ENCODE data around the gene TMIGD2. TPM values are rescaled to one million over a fixed set of nuclear protein-coding genes. Genes with fewer than 3 reads are reported as not detected.

The TMIGD2 gene
- total RNA-seq, 1 experiment from 2014 or later: not detected

DNA sequence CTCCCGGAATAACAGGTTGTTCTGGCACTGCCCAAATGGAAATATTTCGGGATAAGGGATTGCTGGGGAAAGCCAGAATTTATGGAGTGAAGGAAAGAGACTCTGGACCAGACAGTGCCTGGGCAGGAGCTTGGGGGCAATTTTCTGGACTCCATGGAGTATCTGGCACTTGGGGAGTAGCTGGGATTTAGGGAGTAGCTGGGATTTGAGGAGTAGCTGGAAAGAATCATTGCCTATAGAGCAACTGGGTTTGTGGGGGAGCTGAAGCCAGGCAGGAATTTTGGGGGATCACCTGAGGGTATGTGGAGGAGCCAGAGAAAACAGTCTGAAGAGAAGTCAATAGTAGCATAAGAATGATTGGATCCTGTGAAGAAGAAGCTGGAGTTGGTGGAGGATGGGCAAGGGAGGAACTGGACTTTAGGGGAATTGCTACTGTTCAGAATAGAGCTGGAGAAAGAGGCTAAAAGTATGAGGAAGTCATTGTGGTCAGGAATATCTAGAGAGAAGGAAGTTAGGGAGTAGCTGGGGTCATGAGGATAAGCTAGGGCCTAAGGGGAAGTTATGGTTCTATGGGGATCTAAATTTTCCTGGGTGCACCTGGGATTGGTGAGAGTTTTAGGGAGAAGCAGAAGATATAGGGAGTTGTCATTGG is 17.0 kb upstream of the TMIGD2 start:
- no TSS peak for BruUV-seq (replicated peaks)

DNA sequence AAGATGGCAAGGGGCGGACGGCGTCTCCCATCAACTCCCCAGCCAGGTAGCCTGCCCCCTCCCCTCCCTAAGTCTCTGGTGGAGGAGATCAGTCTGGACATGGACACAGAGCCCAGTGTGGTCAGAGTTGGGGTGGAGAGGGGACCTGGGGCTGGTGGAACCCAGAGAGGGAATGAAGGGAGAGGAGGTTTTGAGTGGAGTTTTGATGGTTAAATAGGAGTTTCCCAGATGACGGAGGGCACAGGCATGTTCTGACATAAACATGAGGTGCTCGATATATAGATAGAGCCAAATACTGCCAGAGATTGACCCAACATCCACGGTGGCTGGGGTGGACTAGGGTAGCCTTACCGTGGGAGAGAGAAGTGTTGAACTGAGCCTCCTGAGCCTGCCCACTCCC is 16.3 kb upstream of the TMIGD2 start:
- H3K4me3 Mint-ChIP-seq (ENCODE audit: unreplicated experiment): no peak overlapping the region
- no peaks in the 10 kb centered on the region for H3K27me3 Mint-ChIP-seq (ENCODE audit: insufficient read depth, unreplicated experiment)
- H3K27ac Mint-ChIP-seq (ENCODE audit: unreplicated experiment): no peak overlapping the region
- peaks cover 32% of the 10 kb centered on the region for H3K9me3 Mint-ChIP-seq (ENCODE audit: unreplicated experiment)
- no peaks in the 10 kb centered on the region for H3K27me3 ChIP-seq (replicated peaks; ENCODE audit: control insufficient read depth, insufficient read depth, low read length)
- intact Hi-C loops (cut with micrococcal nuclease; ENCODE audit: unreplicated experiment): no loop called here
- H3K4me1 ChIP-seq: no peaks in the 10 kb centered on the region
- ChIA-PET POLR2A (no interaction called here), CTCF (no interaction called here)
- H3K9me3 ChIP-seq: 0 out of 2 replicates have a peak, but pooled peaks cover 6% of the 10 kb centered on the region
- BruUV-seq (replicated peaks): no TSS peak
- H3K36me3 ChIP-seq (ENCODE audit: control insufficient read depth, insufficient read depth, low read length): no peaks in the 10 kb centered on the region
- no peak for DNase-seq
- H3K36me3 Mint-ChIP-seq (ENCODE audit: insufficient read depth, unreplicated experiment): peaks cover 30% of the 10 kb centered on the region
- no peak overlapping the region for H3K4me3 ChIP-seq (ENCODE audit: low read depth, low read length)
- no peaks in the 10 kb centered on the region for H3K4me1 Mint-ChIP-seq (ENCODE audit: low read depth, unreplicated experiment)
- TF ChIP-seq, protein P1, sequence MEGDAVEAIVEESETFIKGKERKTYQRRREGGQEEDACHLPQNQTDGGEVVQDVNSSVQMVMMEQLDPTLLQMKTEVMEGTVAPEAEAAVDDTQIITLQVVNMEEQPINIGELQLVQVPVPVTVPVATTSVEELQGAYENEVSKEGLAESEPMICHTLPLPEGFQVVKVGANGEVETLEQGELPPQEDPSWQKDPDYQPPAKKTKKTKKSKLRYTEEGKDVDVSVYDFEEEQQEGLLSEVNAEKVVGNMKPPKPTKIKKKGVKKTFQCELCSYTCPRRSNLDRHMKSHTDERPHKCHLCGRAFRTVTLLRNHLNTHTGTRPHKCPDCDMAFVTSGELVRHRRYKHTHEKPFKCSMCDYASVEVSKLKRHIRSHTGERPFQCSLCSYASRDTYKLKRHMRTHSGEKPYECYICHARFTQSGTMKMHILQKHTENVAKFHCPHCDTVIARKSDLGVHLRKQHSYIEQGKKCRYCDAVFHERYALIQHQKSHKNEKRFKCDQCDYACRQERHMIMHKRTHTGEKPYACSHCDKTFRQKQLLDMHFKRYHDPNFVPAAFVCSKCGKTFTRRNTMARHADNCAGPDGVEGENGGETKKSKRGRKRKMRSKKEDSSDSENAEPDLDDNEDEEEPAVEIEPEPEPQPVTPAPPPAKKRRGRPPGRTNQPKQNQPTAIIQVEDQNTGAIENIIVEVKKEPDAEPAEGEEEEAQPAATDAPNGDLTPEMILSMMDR (IDR thresholded peaks at IDR 0.05; ENCODE audit: insufficient read depth in 1 of 2, low read depth in 1 of 2, low read length in 1 of 2, severe bottlenecking in 1 of 2, unreplicated experiment in 1 of 2): no peak

More for the DNA sequence above, 17.0 kb upstream of the TMIGD2 start:
- Histone ChIP-seq H3K4me1 (no peaks in the 10 kb centered on the region), H3K9me3 (0 out of 2 replicates have a peak, but pooled peaks cover 6% of the 10 kb centered on the region), H3K4me3 (ENCODE audit: low read depth, low read length) (no peak overlapping the region), H3K27me3 (replicated peaks; ENCODE audit: control insufficient read depth, insufficient read depth, low read length) (no peaks in the 10 kb centered on the region), H3K36me3 (ENCODE audit: control insufficient read depth, insufficient read depth, low read length) (no peaks in the 10 kb centered on the region)
- no peaks in the 10 kb centered on the region for H3K4me1 Mint-ChIP-seq (ENCODE audit: low read depth, unreplicated experiment)
- DNase-seq: no peak
- intact Hi-C loops (cut with micrococcal nuclease; ENCODE audit: unreplicated experiment): no loop called here
- no peak overlapping the region for H3K27ac Mint-ChIP-seq (ENCODE audit: unreplicated experiment)
- peaks cover 30% of the 10 kb centered on the region for H3K36me3 Mint-ChIP-seq (ENCODE audit: insufficient read depth, unreplicated experiment)
- ChIA-PET CTCF (no interaction called here), POLR2A (interaction anchor here (0.5 to 1.6 kb wide), 2 partner anchors 23 to 44 kb away, joined by 3 to 6 read pairs; no protein-coding TSS in a partner anchor)
- no peaks in the 10 kb centered on the region for H3K27me3 Mint-ChIP-seq (ENCODE audit: insufficient read depth, unreplicated experiment)
- peaks cover 32% of the 10 kb centered on the region for H3K9me3 Mint-ChIP-seq (ENCODE audit: unreplicated experiment)
- TF ChIP-seq, protein P1 (IDR thresholded peaks at IDR 0.05; ENCODE audit: insufficient read depth in 1 of 2, low read depth in 1 of 2, low read length in 1 of 2, severe bottlenecking in 1 of 2, unreplicated experiment in 1 of 2): no peak
- H3K4me3 Mint-ChIP-seq (ENCODE audit: unreplicated experiment): no peak overlapping the region

DNA sequence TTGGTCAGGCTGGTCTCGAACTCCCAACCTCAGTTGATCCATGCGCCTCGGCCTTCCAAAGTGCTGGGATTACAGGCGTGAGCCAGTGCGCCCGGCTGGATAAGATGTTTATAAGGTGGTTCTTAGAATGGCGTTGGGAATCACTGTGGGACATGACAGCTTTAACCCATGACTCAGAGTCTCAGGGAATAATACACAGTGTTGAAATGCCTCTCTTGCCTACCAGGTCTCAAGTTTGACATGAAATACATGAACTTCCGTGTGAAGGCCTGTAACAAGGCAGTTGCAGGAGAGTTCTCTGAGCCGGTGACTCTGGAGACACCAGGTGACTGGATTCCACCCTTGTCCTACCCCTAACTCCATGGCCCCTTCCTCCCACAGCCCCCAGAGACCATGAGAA is 14.8 kb upstream of the TMIGD2 start:
- ChIA-PET POLR2A (no interaction called here), CTCF (no interaction called here)
- H3K4me1 Mint-ChIP-seq (ENCODE audit: low read depth, unreplicated experiment): no peaks in the 10 kb centered on the region
- peaks cover 23% of the 10 kb centered on the region for H3K36me3 Mint-ChIP-seq (ENCODE audit: insufficient read depth, unreplicated experiment)
- no TSS peak for BruUV-seq (replicated peaks)
- 0 out of 2 replicates have a peak, but pooled peaks cover 6% of the 10 kb centered on the region for H3K9me3 ChIP-seq
- H3K36me3 ChIP-seq (ENCODE audit: control insufficient read depth, insufficient read depth, low read length): no peaks in the 10 kb centered on the region
- peaks cover 32% of the 10 kb centered on the region for H3K9me3 Mint-ChIP-seq (ENCODE audit: unreplicated experiment)
- intact Hi-C loops (cut with micrococcal nuclease; ENCODE audit: unreplicated experiment): no loop called here
- H3K27me3 Mint-ChIP-seq (ENCODE audit: insufficient read depth, unreplicated experiment): no peaks in the 10 kb centered on the region
- H3K27me3 ChIP-seq (replicated peaks; ENCODE audit: control insufficient read depth, insufficient read depth, low read length): no peaks in the 10 kb centered on the region
- H3K4me1 ChIP-seq: no peaks in the 10 kb centered on the region
- no peak for DNase-seq
- no peak overlapping the region for H3K4me3 ChIP-seq (ENCODE audit: low read depth, low read length)
- H3K4me3 Mint-ChIP-seq (ENCODE audit: unreplicated experiment): no peak overlapping the region
- TF ChIP-seq, protein P1 (IDR thresholded peaks at IDR 0.05; ENCODE audit: insufficient read depth in 1 of 2, low read depth in 1 of 2, low read length in 1 of 2, severe bottlenecking in 1 of 2, unreplicated experiment in 1 of 2): no peak
- no peak overlapping the region for H3K27ac Mint-ChIP-seq (ENCODE audit: unreplicated experiment)

Data from Caco-2 (cell line).